NCI-H1105 (cell line): ENCODE results near the gene PRMT2.
"Not testable (repeated sequence)": the region's sequence is repeated elsewhere in the genome, so short reads cannot be mapped to it uniquely, and the experiment has no call there.

Experiments
- DNase-seq: peaks from one replicate; lab custom pipeline; 2025; lab: John Stamatoyannopoulos, UW

PRMT2 gene

DNA sequence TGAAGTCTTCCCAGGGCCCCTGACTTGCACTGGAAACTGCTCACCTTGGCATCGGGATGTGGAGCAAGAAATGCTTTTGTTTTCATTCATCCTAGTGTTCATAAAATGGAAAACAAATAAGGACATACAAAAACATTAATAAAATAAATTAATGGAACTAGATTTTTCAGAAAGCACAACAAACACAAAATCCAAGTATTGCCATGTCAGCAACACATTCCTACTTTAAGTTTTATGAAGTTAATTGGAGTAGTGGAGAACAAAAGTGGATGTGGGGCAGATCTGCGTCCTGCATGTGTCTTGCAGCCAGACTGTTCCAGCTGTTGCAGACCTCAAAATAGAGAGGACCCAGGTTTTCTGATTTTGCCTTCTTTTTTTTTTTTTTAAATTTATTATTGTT, 32.9 kb downstream of the PRMT2 start:
- DNase-seq, result no peak

DNA sequence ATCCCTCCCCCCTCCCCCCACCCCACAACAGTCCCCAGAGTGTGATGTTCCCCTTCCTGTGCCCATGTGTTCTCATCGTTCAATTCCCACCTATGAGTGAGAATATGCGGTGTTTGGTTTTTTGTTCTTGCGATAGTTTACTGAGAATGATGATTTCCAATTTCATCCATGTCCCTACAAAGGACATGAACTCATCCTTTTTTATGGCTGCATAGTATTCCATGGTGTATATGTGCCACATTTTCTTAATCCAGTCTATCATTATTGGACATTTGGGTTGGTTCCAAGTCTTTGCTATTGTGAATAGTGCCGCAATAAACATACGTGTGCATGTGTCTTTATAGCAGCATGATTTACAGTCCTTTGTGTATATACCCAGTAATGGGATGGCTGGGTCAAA, 33.4 kb downstream of the PRMT2 start:
- not testable (repeated sequence) for DNase-seq

DNA sequence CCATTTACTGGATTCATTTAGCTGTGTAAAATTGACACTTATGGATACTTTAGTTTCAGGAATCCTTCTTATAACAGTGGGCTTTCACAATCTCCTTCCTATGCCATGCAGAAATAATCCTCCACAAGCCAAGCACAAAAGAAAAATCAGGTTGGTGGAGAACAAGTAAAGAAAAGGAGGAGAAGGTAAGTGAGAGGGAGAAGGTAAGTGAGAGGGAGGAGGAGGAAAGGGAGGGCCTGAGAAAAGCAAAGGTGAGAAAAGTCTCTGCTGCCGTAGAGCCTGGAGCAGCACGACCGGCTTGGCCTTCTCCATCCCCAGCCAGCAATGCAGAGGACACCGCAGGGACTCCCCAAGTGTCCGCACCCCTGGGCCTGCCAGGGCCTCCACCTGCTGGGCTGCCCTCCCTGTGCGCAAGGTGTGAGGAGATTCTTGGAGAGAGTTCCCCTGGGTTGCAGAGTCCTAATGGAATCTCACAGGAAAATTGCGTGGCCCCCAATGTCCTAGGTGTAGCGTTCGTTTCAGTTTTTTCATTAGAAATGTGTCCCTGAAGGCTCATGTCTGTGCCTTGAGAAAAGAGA, 39.0 kb downstream of the PRMT2 start:
- no peak for DNase-seq

DNA sequence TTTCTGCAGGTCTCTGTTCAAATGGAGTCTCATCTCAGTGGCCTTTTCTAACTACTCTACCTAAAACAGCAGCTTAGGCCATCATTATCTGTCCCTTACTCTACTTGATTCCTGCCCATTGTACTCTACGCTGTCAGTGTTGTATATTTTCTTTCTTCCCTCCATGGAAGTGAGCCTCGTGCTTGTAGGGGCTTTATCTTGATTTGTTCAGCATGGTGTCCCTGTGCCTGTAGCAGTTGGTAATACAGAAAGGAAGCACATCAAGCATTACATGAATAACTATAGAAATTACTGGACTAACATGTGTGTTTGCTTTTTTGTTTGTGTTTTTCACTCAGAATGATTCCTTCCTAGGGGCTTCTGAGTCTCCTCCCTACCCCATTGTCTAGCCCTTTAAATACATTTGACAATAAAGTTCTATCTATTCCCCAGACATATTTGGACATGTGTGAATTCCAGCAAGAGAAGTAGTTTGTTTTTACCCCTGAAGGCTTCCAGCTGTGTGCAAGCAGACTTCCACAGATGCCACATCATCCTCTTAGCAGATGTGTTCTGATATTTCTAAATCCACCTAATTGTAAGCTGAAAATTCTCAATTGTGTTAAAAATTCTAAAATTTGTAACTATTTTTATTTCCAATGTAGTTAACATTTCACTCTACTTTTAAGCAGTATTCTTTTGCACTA, 40.3 kb downstream of the PRMT2 start:
- no peak for DNase-seq

DNA sequence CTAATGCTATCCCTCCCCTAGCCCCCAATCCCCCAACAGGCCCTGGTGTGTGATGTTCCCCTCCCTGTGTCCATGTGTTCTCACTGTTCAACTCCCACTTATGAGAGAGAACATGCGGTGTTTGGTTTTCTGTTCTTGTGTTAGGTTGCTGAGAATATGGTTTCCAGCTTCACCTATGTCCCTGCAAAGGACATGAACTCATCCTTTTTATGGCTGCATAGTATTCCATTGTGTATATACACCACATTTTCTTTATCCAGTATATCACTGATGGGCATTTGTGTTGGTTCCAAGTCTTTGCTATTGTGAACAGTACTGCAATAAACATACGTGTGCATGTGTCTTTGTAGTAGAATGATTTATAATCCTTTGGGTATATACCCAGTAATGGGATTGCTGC, 41.1 kb downstream of the PRMT2 start:
- DNase-seq, result not testable (repeated sequence)

DNA sequence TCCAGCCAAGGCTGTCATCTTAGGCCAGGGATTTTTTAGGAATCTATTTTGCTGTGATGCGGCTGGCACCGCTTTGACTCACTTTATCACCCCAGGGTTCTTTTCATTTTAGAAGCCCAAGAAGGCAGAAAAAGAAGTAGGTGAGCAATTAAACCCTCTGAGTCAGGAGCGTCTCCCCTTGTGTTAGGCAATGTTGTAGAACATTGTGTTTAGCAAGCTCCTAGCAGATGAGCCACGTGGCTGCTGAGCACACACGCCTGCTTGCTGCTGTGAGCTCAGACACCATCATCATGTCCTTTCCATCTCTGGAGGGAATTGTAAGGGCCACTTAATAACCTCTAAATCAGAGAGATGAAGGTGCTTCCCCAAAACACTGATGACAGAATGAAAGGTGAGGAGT, 46.1 kb downstream of the PRMT2 start:
- DNase-seq, result not testable (repeated sequence)

DNA sequence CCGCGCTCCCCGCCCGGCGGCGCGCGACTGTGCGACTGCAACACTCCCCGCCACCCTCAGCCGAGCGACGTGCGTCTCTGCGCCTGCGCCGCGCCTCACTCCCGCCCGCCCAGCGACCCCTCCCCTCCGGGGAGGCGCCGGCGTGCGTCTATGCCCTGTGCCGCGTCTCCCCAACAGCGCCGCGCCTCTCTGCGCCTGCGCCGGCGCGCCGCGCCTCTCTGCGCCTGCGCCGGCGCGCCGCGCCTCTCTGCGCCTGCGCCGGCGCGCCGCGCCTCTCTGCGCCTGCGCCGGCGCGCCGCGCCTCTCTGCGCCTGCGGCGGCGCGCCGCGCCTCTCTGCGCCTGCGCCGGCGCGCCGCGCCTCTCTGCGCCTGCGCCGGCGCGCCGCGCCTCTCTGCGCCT, 63.2 kb downstream of the PRMT2 start:
- DNase-seq, result not testable (repeated sequence)

DNA sequence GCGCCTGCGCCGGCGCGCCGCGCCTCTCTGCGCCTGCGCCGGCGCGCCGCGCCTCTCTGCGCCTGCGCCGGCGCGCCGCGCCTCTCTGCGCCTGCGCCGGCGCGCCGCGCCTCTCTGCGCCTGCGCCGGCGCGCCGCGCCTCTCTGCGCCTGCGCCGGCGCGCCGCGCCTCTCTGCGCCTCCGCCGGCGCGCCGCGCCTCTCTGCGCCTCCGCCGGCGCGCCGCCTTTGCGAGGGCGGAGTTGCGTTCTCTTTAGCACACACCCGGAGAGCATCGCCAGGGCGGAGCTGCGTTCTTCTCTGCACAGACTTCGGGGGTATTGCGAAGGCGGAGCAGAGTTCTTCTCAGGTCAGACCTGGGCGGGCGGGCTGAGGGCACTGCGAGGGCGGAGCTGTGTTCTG, 63.6 kb downstream of the PRMT2 start:
- DNase-seq, result not testable (repeated sequence)
